WTC11 (cell line): ENCODE data around the gene LRRC49.

Experiments
- E2F1 ChIP-seq: sonication (generic); formaldehyde crosslinking; IDR thresholded peaks from 2 replicates; pipeline ENCODE4 v1.8.0; 2022; ENCODE audit warnings: mild to moderate bottlenecking, missing genetic modification reagents
- ELF4 ChIP-seq: sonication (generic); formaldehyde crosslinking; IDR thresholded peaks from 2 replicates; pipeline ENCODE4 v1.8.1; 2022; ENCODE audit warnings: low read depth, mild to moderate bottlenecking, moderate library complexity, missing genetic modification reagents
- FOXP1 ChIP-seq: sonication (generic); formaldehyde crosslinking; IDR thresholded peaks from 2 replicates; pipeline ENCODE4 v1.8.0; 2022; ENCODE audit warnings: missing genetic modification reagents, mild to moderate bottlenecking, moderate library complexity, borderline replicate concordance
- NFYB ChIP-seq: sonication (generic); formaldehyde crosslinking; conservative IDR thresholded peaks from 2 replicates; pipeline ENCODE4 v1.8.0; 2022; ENCODE audit warnings: low read depth, missing genetic modification reagents
- NR3C1 ChIP-seq: sonication (generic); formaldehyde crosslinking; conservative IDR thresholded peaks from 2 replicates; pipeline ENCODE4 v1.8.1; 2023; ENCODE audit warnings: low read depth, mild to moderate bottlenecking, missing genetic modification reagents
- PRDM15 ChIP-seq: sonication (generic); formaldehyde crosslinking; IDR thresholded peaks from 2 replicates; pipeline ENCODE4 v1.8.0; 2022; ENCODE audit warnings: missing genetic modification reagents
- RORB ChIP-seq: fragments of 250-450 bp; sonication (Bioruptor Pico); IDR thresholded peaks from 2 replicates; pipeline ENCODE4 v1.9.0; 2021; ENCODE audit warnings: mild to moderate bottlenecking
- SP1 ChIP-seq: sonication (generic); formaldehyde crosslinking; conservative IDR thresholded peaks from 2 replicates; pipeline ENCODE4 v1.8.1; 2022; ENCODE audit warnings: missing genetic modification reagents
- TP53 ChIP-seq: sonication (generic); formaldehyde crosslinking; IDR thresholded peaks from 2 replicates; pipeline ENCODE4 v1.8.1; 2023; ENCODE audit warnings: mild to moderate bottlenecking, missing genetic modification reagents
- ZBTB21 ChIP-seq: sonication (generic); formaldehyde crosslinking; IDR thresholded peaks from 2 replicates; pipeline ENCODE4 v1.8.1; 2023; ENCODE audit warnings: mild to moderate bottlenecking, missing genetic modification reagents, borderline replicate concordance
- TF ChIP-seq, protein P1 (sequence below): sonication (generic); formaldehyde crosslinking; IDR thresholded peaks from 2 replicates; pipeline ENCODE4 v1.8.0; 2023; ENCODE audit warnings: missing genetic modification reagents, mild to moderate bottlenecking, borderline replicate concordance
- TF ChIP-seq, protein P2 (sequence below): fragments of 200-600 bp; IDR thresholded peaks from 2 replicates; pipeline ENCODE4 v1.8.0; 2022; ENCODE audit warnings: antibody characterized with exemption
- TF ChIP-seq, protein P3 (sequence below): sonication (generic); formaldehyde crosslinking; IDR thresholded peaks from 2 replicates; pipeline ENCODE4 v1.8.0; 2022; ENCODE audit warnings: mild to moderate bottlenecking, missing genetic modification reagents
- TF ChIP-seq, protein P4 (sequence below): sonication (generic); formaldehyde crosslinking; IDR thresholded peaks from 2 replicates; pipeline ENCODE4 v1.8.1; 2023; ENCODE audit warnings: mild to moderate bottlenecking, missing genetic modification reagents, borderline replicate concordance

DNA sequence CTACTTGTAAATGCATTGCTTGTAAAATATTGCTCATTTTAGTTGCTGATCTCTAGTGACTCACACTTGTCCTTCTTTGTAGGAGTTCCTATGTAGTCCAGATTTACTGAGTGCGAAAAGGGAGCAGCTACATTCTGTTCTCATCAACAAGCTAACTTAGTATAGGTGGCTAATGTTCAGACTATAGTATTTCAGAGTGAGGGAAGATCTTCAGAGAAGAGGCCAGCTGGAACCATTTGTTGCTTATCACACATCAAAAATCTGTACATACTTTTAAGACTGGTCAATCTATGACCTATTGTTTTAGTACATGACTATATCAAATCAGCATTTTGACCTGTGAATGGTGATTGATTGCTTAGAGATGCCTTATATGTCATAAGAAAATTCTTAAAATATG, 151.4 kb downstream of the LRRC49 start:
- TF ChIP-seq E2F1 (CRISPR knock-in tag): no peak
- TF ChIP-seq, protein P1, sequence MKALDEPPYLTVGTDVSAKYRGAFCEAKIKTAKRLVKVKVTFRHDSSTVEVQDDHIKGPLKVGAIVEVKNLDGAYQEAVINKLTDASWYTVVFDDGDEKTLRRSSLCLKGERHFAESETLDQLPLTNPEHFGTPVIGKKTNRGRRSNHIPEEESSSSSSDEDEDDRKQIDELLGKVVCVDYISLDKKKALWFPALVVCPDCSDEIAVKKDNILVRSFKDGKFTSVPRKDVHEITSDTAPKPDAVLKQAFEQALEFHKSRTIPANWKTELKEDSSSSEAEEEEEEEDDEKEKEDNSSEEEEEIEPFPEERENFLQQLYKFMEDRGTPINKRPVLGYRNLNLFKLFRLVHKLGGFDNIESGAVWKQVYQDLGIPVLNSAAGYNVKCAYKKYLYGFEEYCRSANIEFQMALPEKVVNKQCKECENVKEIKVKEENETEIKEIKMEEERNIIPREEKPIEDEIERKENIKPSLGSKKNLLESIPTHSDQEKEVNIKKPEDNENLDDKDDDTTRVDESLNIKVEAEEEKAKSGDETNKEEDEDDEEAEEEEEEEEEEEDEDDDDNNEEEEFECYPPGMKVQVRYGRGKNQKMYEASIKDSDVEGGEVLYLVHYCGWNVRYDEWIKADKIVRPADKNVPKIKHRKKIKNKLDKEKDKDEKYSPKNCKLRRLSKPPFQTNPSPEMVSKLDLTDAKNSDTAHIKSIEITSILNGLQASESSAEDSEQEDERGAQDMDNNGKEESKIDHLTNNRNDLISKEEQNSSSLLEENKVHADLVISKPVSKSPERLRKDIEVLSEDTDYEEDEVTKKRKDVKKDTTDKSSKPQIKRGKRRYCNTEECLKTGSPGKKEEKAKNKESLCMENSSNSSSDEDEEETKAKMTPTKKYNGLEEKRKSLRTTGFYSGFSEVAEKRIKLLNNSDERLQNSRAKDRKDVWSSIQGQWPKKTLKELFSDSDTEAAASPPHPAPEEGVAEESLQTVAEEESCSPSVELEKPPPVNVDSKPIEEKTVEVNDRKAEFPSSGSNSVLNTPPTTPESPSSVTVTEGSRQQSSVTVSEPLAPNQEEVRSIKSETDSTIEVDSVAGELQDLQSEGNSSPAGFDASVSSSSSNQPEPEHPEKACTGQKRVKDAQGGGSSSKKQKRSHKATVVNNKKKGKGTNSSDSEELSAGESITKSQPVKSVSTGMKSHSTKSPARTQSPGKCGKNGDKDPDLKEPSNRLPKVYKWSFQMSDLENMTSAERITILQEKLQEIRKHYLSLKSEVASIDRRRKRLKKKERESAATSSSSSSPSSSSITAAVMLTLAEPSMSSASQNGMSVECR (CRISPR knock-in tag): no peak
- no peak for TF ChIP-seq FOXP1 (CRISPR knock-in tag)
- TF ChIP-seq, protein P2, sequence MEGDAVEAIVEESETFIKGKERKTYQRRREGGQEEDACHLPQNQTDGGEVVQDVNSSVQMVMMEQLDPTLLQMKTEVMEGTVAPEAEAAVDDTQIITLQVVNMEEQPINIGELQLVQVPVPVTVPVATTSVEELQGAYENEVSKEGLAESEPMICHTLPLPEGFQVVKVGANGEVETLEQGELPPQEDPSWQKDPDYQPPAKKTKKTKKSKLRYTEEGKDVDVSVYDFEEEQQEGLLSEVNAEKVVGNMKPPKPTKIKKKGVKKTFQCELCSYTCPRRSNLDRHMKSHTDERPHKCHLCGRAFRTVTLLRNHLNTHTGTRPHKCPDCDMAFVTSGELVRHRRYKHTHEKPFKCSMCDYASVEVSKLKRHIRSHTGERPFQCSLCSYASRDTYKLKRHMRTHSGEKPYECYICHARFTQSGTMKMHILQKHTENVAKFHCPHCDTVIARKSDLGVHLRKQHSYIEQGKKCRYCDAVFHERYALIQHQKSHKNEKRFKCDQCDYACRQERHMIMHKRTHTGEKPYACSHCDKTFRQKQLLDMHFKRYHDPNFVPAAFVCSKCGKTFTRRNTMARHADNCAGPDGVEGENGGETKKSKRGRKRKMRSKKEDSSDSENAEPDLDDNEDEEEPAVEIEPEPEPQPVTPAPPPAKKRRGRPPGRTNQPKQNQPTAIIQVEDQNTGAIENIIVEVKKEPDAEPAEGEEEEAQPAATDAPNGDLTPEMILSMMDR: no peak
- TF ChIP-seq PRDM15: no peak
- TF ChIP-seq, protein P3, sequence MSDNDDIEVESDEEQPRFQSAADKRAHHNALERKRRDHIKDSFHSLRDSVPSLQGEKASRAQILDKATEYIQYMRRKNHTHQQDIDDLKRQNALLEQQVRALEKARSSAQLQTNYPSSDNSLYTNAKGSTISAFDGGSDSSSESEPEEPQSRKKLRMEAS: no peak
- TF ChIP-seq NR3C1 (CRISPR knock-in tag): no peak
- no peak for TF ChIP-seq TP53 (CRISPR knock-in tag)
- TF ChIP-seq ZBTB21 (CRISPR knock-in tag): no peak
- no peak for TF ChIP-seq ELF4 (CRISPR knock-in tag)
- TF ChIP-seq, protein P4, sequence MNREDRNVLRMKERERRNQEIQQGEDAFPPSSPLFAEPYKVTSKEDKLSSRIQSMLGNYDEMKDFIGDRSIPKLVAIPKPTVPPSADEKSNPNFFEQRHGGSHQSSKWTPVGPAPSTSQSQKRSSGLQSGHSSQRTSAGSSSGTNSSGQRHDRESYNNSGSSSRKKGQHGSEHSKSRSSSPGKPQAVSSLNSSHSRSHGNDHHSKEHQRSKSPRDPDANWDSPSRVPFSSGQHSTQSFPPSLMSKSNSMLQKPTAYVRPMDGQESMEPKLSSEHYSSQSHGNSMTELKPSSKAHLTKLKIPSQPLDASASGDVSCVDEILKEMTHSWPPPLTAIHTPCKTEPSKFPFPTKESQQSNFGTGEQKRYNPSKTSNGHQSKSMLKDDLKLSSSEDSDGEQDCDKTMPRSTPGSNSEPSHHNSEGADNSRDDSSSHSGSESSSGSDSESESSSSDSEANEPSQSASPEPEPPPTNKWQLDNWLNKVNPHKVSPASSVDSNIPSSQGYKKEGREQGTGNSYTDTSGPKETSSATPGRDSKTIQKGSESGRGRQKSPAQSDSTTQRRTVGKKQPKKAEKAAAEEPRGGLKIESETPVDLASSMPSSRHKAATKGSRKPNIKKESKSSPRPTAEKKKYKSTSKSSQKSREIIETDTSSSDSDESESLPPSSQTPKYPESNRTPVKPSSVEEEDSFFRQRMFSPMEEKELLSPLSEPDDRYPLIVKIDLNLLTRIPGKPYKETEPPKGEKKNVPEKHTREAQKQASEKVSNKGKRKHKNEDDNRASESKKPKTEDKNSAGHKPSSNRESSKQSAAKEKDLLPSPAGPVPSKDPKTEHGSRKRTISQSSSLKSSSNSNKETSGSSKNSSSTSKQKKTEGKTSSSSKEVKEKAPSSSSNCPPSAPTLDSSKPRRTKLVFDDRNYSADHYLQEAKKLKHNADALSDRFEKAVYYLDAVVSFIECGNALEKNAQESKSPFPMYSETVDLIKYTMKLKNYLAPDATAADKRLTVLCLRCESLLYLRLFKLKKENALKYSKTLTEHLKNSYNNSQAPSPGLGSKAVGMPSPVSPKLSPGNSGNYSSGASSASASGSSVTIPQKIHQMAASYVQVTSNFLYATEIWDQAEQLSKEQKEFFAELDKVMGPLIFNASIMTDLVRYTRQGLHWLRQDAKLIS (CRISPR knock-in tag): no peak
- TF ChIP-seq NFYB (CRISPR knock-in tag): no peak
- no peak for TF ChIP-seq SP1 (CRISPR knock-in tag)
- TF ChIP-seq RORB (CRISPR knock-in tag): no peak
